ENCODE data around the gene SYP. TPM values are rescaled to one million over a fixed set of nuclear protein-coding genes. Genes with fewer than 3 reads are reported as not detected.

Gene SYP
- total and polyA plus RNA-seq, 9 donors = 0.69 to 3.3 (median 1.9) TPM

- Histone ChIP-seq H3K27me3 (no peaks in the 10 kb centered on the region), H3K4me1 (ENCODE audit: insufficient read depth) (no peaks in the 10 kb centered on the region), H3K36me3 (no peaks in the 10 kb centered on the region), H3K27ac (peak overlapping the region in 1 of 2 donors; percentile 81), H3K9me3 (no peaks in the 10 kb centered on the region), H3K4me3 (no peak overlapping the region)
- TF ChIP-seq POLR2A (IDR thresholded peaks at IDR 0.05) (no peak), EP300 (IDR thresholded peaks at IDR 0.05) (no peak), CTCF (IDR thresholded peaks at IDR 0.05) (no peak)
- intact Hi-C loops (cut with DNase I) = no loop called here
- WGBS, 3 donors = 64 to 72% (median 69%) methylated on average over 15 of the region's 15 CpGs
- no peak for DNase-seq
Measured at GRCh38 chrX:49187028-49187394, 13.0 kb downstream of the SYP start.

DNA sequence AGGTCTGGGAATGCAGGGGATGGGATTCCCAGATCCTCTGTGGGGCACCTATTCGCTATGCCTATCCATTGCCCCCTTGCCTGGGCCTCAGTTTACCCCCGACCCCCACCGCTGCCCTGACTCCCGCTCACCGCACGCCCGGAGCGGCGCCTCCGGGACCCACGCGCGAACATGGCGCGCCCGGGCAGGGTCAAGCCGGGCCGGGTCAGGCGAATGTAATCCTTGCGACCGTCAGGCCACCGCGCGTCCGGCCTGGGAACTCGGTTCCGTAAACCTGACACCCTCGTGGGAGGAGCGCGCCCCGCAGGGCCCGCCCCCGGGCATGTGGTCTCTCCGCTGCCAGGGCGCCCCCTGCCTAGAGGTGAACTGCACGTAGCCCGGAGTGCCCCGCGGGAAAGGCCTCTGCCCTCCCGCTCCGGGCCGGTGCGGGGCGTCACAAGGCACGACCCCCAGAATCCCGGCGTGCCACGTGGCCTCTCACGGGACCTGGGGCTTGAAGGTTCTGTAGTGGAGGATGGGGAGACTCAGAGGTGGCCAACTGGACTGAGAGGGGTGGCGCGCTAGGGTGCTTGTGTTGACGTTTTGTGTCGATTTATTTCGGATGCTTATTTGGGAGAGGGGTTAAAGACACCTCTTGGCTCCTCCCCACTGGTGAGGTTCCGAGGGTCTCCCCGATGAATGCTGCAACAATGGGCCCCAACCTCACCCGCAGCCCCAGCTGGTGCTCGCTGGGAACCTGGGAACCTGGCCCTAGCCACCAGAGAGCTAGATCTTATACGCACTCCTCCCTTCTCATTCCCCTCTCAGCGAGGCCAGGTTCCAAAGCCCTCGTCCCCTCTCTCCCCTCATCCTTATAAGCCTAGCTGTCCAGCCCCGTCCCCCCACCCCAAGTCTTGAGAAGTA lies 13.6 kb downstream of the SYP start, which contains the start of gene PRICKLE3:
PRICKLE3 (minus strand) TSS at position 249 of the 903 bp plus-strand sequence; CDS start at position 173, 76 bp downstream.
- Histone ChIP-seq H3K36me3 (no peaks in the 10 kb centered on the region), H3K4me3 (peak within 1 kb of the TSS; percentile 41), H3K27ac (peak within 1 kb of the TSS; percentile 81 to 83), H3K27me3 (no peaks in the 10 kb centered on the region), H3K9me3 (no peaks in the 10 kb centered on the region), H3K4me1 (ENCODE audit: insufficient read depth) (no peaks in the 10 kb centered on the region)
- WGBS, 3 donors = 44 to 48% (median 47%) methylated on average over 54 to 62 of the region's 62 CpGs
- intact Hi-C loops (cut with DNase I) = no loop called here
- peak; percentile 37 for TF ChIP-seq POLR2A (IDR thresholded peaks at IDR 0.05)
- no peak for TF ChIP-seq EP300 (IDR thresholded peaks at IDR 0.05)
- TF ChIP-seq CTCF (IDR thresholded peaks at IDR 0.05) = peak in 2 of 3 donors; percentile 9 to 28
- DNase-seq = peak; percentile 81 to 87 (median 84)

GRCh38 chrX:49184294-49185281 lies 15.4 kb downstream of the SYP start:
- H3K4me1 ChIP-seq (ENCODE audit: insufficient read depth) = no peaks in the 10 kb centered on the region
- H3K36me3 ChIP-seq = no peaks in the 10 kb centered on the region
- H3K27ac ChIP-seq = peak overlapping the region in 1 of 2 donors; percentile 64
- H3K4me3 ChIP-seq = peak overlapping the region; percentile 41
- H3K9me3 ChIP-seq = no peaks in the 10 kb centered on the region
- 40 to 52% (median 51%) methylated on average over 37 to 46 of the region's 46 CpGs for WGBS, 3 donors
- no peaks in the 10 kb centered on the region for H3K27me3 ChIP-seq
- TF ChIP-seq POLR2A (IDR thresholded peaks at IDR 0.05) (peak; percentile 50), CTCF (IDR thresholded peaks at IDR 0.05) (no peak)
- intact Hi-C loops (cut with DNase I) = no loop called here
- DNase-seq = peak; percentile 95 to 98 (median 96)

GRCh38 chrX:49183701-49184281 lies 16.2 kb downstream of the SYP start:
- no peaks in the 10 kb centered on the region for H3K36me3 ChIP-seq
- H3K4me1 ChIP-seq (ENCODE audit: insufficient read depth) = no peaks in the 10 kb centered on the region
- DNase-seq = peak in 4 of 5 donors; percentile 48 to 70 (median 62)
- H3K4me3 ChIP-seq = no peak overlapping the region
- no peaks in the 10 kb centered on the region for H3K27me3 ChIP-seq
- TF ChIP-seq CTCF (IDR thresholded peaks at IDR 0.05) (no peak), EP300 (IDR thresholded peaks at IDR 0.05) (no peak), POLR2A (IDR thresholded peaks at IDR 0.05) (no peak)
- no peak overlapping the region for H3K27ac ChIP-seq
- intact Hi-C loops (cut with DNase I) = no loop called here
- H3K9me3 ChIP-seq = no peaks in the 10 kb centered on the region
- 75 to 83% (median 77%) methylated on average over 18 of the region's 18 CpGs for WGBS, 3 donors

Data from ovary (tissue), 9 donors.